MM.1S (cell line): ENCODE measurements around the gene MICU1.

ENCODE experiments used
- DNase-seq: peaks from one replicate; pipeline ENCODE4 v3.0.0-alpha.2; 2015
- H2AFZ ChIP-seq: fragments of 300-600 bp; sonication (generic); 2 replicates; pipeline ENCODE4 v1.6.0; 2016; ENCODE audit warnings: antibody characterized with exemption, low read length
- H3F3A ChIP-seq: fragments of 300-600 bp; sonication (generic); 2 replicates; pipeline ENCODE4 v1.6.1; 2016; ENCODE audit warnings: mild to moderate bottlenecking, antibody characterized with exemption, low read length, moderate library complexity, mixed read lengths; ENCODE audit not compliant: insufficient read depth
- H3K27ac ChIP-seq: fragments of 300-600 bp; sonication (generic); 2 replicates; pipeline ENCODE4 v1.5.1; 2016; ENCODE audit warnings: mild to moderate bottlenecking, low read length
- H3K27me3 ChIP-seq: fragments of 300-600 bp; sonication (generic); replicated peaks from 2 replicates; pipeline ENCODE4 v1.6.0; 2016; ENCODE audit warnings: low read length; ENCODE audit not compliant: insufficient read depth
- H3K36me3 ChIP-seq: fragments of 300-600 bp; sonication (generic); replicated peaks from 2 replicates; pipeline ENCODE4 v1.6.1; 2016; ENCODE audit warnings: mild to moderate bottlenecking, low read length, mixed read lengths; ENCODE audit not compliant: insufficient read depth
- H3K4me1 ChIP-seq: fragments of 300-600 bp; sonication (generic); 2 replicates; pipeline ENCODE4 v1.6.1; 2016; ENCODE audit warnings: low read length, mixed read lengths
- H3K4me2 ChIP-seq: fragments of 300-600 bp; sonication (generic); 2 replicates; pipeline ENCODE4 v1.6.0; 2016; ENCODE audit warnings: low read depth, low read length
- H3K4me3 ChIP-seq: fragments of 300-600 bp; sonication (generic); 2 replicates; pipeline ENCODE4 v1.5.1; 2016; ENCODE audit warnings: low read length, mixed read lengths
- H3K79me2 ChIP-seq: fragments of 300-600 bp; sonication (generic); 2 replicates; pipeline ENCODE4 v1.6.1; 2016; ENCODE audit warnings: mixed run types, low read length, mixed read lengths
- H3K9ac ChIP-seq: fragments of 300-600 bp; sonication (generic); 2 replicates; pipeline ENCODE4 v1.6.1; 2016; ENCODE audit warnings: low read length, mixed read lengths
- H3K9me2 ChIP-seq: fragments of 300-600 bp; sonication (generic); replicated peaks from 2 replicates; pipeline ENCODE4 v1.6.1; 2016; ENCODE audit warnings: mild to moderate bottlenecking, low read length, mixed read lengths; ENCODE audit not compliant: insufficient read depth
- H3K9me3 ChIP-seq: fragments of 300-600 bp; sonication (generic); replicated peaks from 2 replicates; pipeline ENCODE4 v1.6.1; 2016; ENCODE audit warnings: mild to moderate bottlenecking, low read length, mixed read lengths; ENCODE audit not compliant: insufficient read depth
- H4K20me1 ChIP-seq: fragments of 300-600 bp; sonication (generic); 2 replicates; pipeline ENCODE4 v1.6.1; 2016; ENCODE audit warnings: mild to moderate bottlenecking, low read length, moderate library complexity, mixed read lengths; ENCODE audit not compliant: insufficient read depth
- CTCF ChIP-seq: fragments of 300-600 bp; sonication (generic); IDR thresholded peaks from 2 replicates; pipeline ENCODE4 v1.5.1; 2016; ENCODE audit warnings: antibody characterized with exemption, low read length, mixed read lengths
- EZH2 ChIP-seq: fragments of 300-600 bp; sonication (generic); optimal IDR thresholded peaks from 2 replicates; pipeline ENCODE3; 2017; ENCODE audit warnings: low read depth, mild to moderate bottlenecking, antibody characterized with exemption, low read length, mixed read lengths
- EZH2phosphoT487 ChIP-seq: fragments of 300-600 bp; sonication (generic); IDR thresholded peaks from 2 replicates; pipeline ENCODE4 v1.6.1; 2018; ENCODE audit warnings: antibody characterized with exemption, low read length

The MICU1 gene

GRCh38 chr10:72462261-72462660 lies 163.6 kb downstream of the MICU1 start:
- DNase-seq, result no peak
- H3K79me2 ChIP-seq, result no peaks in the 10 kb centered on the region
- H3K9ac ChIP-seq, result no peak overlapping the region
- no peak overlapping the region for H2AFZ ChIP-seq
- no peaks in the 10 kb centered on the region for H4K20me1 ChIP-seq
- no peak overlapping the region for H3K4me2 ChIP-seq
- no peaks in the 10 kb centered on the region for H3K9me3 ChIP-seq
- H3K36me3 ChIP-seq, result no peaks in the 10 kb centered on the region
- no peak overlapping the region for H3K4me3 ChIP-seq
- H3K27me3 ChIP-seq, result no peaks in the 10 kb centered on the region
- H3K4me1 ChIP-seq, result no peaks in the 10 kb centered on the region
- no peak overlapping the region for H3K27ac ChIP-seq
- H3K9me2 ChIP-seq, result no peaks in the 10 kb centered on the region
- TF ChIP-seq CTCF (no peak), EZH2phosphoT487 (no peak), EZH2 (no peak)
- no peaks in the 10 kb centered on the region for H3F3A ChIP-seq

- H3K4me3 ChIP-seq, result no peak overlapping the region
- H3K4me2 ChIP-seq, result no peak overlapping the region
- H3K27ac ChIP-seq, result no peak overlapping the region
- no peak overlapping the region for H3K9ac ChIP-seq
- no peaks in the 10 kb centered on the region for H3K79me2 ChIP-seq
- TF ChIP-seq CTCF (no peak), EZH2 (no peak), EZH2phosphoT487 (no peak)
- H3F3A ChIP-seq, result no peaks in the 10 kb centered on the region
- H3K4me1 ChIP-seq, result no peaks in the 10 kb centered on the region
- H2AFZ ChIP-seq, result no peak overlapping the region
- H3K9me3 ChIP-seq, result no peaks in the 10 kb centered on the region
- no peak for DNase-seq
- no peaks in the 10 kb centered on the region for H4K20me1 ChIP-seq
- no peaks in the 10 kb centered on the region for H3K36me3 ChIP-seq
- no peaks in the 10 kb centered on the region for H3K9me2 ChIP-seq
- H3K27me3 ChIP-seq, result no peaks in the 10 kb centered on the region
Observed at GRCh38 chr10:72461085-72461484, 164.8 kb downstream of the MICU1 start.

- H3K4me2 ChIP-seq, result no peak overlapping the region
- H2AFZ ChIP-seq, result no peak overlapping the region
- H3K4me1 ChIP-seq, result no peaks in the 10 kb centered on the region
- no peak overlapping the region for H3K9ac ChIP-seq
- no peaks in the 10 kb centered on the region for H3K9me2 ChIP-seq
- no peaks in the 10 kb centered on the region for H3K27me3 ChIP-seq
- no peaks in the 10 kb centered on the region for H4K20me1 ChIP-seq
- H3K36me3 ChIP-seq, result no peaks in the 10 kb centered on the region
- H3F3A ChIP-seq, result no peaks in the 10 kb centered on the region
- H3K9me3 ChIP-seq, result no peaks in the 10 kb centered on the region
- DNase-seq, result no peak
- H3K27ac ChIP-seq, result no peak overlapping the region
- TF ChIP-seq EZH2phosphoT487, result no peak
- no peak for TF ChIP-seq CTCF
- TF ChIP-seq EZH2, result no peak
- H3K79me2 ChIP-seq, result no peaks in the 10 kb centered on the region
- no peak overlapping the region for H3K4me3 ChIP-seq
Observed at GRCh38 chr10:72460284-72460876, 165.5 kb downstream of the MICU1 start.
